GM12878 (cell line): Measurements from ENCODE around the gene TNFAIP3. TPM values are rescaled to one million over a fixed set of nuclear protein-coding genes. Genes with fewer than 3 reads are reported as not detected.

ENCODE experiments used
- ATAC-seq: fragments of 200-7000 bp; cut with Tn5 transposase; 3 replicates; pipeline ENCODE4 v1.9.1; 2020; ENCODE audit warnings: mild to moderate bottlenecking, moderate library complexity
- BruUV-seq: library from RNA; stranded (reverse); fragments of 400-500 nt; replicated peaks from 2 replicates; lab custom pipeline; 2021; lab: Mats Ljungman, UMichigan
- CTCF ChIA-PET: fragments of 300-600 bp; sonication (Branson Sonifier 250); formaldehyde crosslinking; extraction: SDS; loops from one replicate; lab custom pipeline; 2021; ENCODE audit warnings: inconsistent platforms; lab: Yijun Ruan, JAX
- POLR2A ChIA-PET: fragments of 350-600 bp; formaldehyde crosslinking; extraction: SDS; loops from one replicate; lab custom pipeline; 2021; ENCODE audit warnings: inconsistent platforms; lab: Charles Lee
- RAD21 ChIA-PET: fragments of 300-600 bp; sonication (Branson Sonifier 250); formaldehyde crosslinking; loops from one replicate; lab custom pipeline; 2023; ENCODE audit warnings: antibody characterized with exemption; ENCODE audit not compliant: unreplicated experiment; lab: Charles Lee
- SMC1A ChIA-PET: fragments of 300-600 bp; sonication (Branson Sonifier 250); formaldehyde crosslinking; loops from one replicate; lab custom pipeline; 2023; ENCODE audit not compliant: unreplicated experiment, uncharacterized antibody; lab: Charles Lee
- DNase-seq: peaks from one replicate; pipeline ENCODE4 v3.0.0-alpha.2; 2011; ENCODE audit warnings: low read depth, low spot score
- FAIRE-seq: peaks from 3 replicates; lab custom pipeline; 2011; peaks lifted over from hg19 to GRCh38; lab: Jason Lieb, UNC
- H2AFZ ChIP-seq: 2 replicates; pipeline ENCODE4 v1.6.0; 2011; ENCODE audit warnings: low read depth, low read length, control low read depth; ENCODE audit not compliant: control insufficient read depth
- H3K27ac ChIP-seq: 2 replicates; pipeline ENCODE4 v1.5.1; 2011; ENCODE audit warnings: control low read depth; ENCODE audit not compliant: control insufficient read depth, insufficient read depth
- H3K27me3 ChIP-seq, 2 experiments: replicated peaks in 1 of 2; 2 replicates each; pipeline versions ENCODE4 v1.6.0 to v1.6.1; 2011; ENCODE audit warnings: low read length in 1 of 2; ENCODE audit not compliant: control insufficient read depth in 2 of 2, insufficient read depth in 2 of 2
- H3K36me3 ChIP-seq, 2 experiments: 2 replicates each; pipeline ENCODE4 v1.5.1; 2011; ENCODE audit warnings: low read length in 1 of 2; ENCODE audit not compliant: control insufficient read depth in 2 of 2, insufficient read depth in 2 of 2
- H3K4me1 ChIP-seq: 2 replicates; pipeline ENCODE4 v1.6.1; 2011; ENCODE audit warnings: mild to moderate bottlenecking, low read length, moderate library complexity, mixed read lengths; ENCODE audit not compliant: control insufficient read depth, insufficient read depth
- H3K4me2 ChIP-seq: 2 replicates; pipeline ENCODE4 v1.6.0; 2011; ENCODE audit warnings: control low read depth; ENCODE audit not compliant: control insufficient read depth, insufficient read depth
- H3K4me3 ChIP-seq: fragments of 200-600 bp; sonication (generic); 2 replicates; pipeline ENCODE4 v1.5.1; 2016
- H3K79me2 ChIP-seq: 2 replicates; pipeline ENCODE4 v1.6.0; 2011; ENCODE audit warnings: low read length; ENCODE audit not compliant: control insufficient read depth, insufficient read depth
- H3K9ac ChIP-seq: 2 replicates; pipeline ENCODE4 v1.8.0; 2011; ENCODE audit warnings: low read length, control low read depth, mixed read lengths; ENCODE audit not compliant: control insufficient read depth, insufficient read depth
- H3K9me3 ChIP-seq: replicated peaks from 3 replicates; pipeline ENCODE4 v1.5.1; 2011; ENCODE audit warnings: mild to moderate bottlenecking, low read length; ENCODE audit not compliant: control insufficient read depth, insufficient read depth
- H4K20me1 ChIP-seq: 2 replicates; pipeline ENCODE4 v1.6.0; 2011; ENCODE audit not compliant: control insufficient read depth, insufficient read depth
- HSF1 ChIP-seq: fragments of 150-350 bp; IDR thresholded peaks from 2 replicates; pipeline ENCODE4 v1.6.1; 2014; ENCODE audit warnings: mild to moderate bottlenecking, low read depth, low read length
- SRF ChIP-seq, 2 experiments: IDR thresholded peaks; 2 replicates each; pipeline ENCODE4 v1.6.1; 2011; ENCODE audit warnings: low read depth in 2 of 2, low read length in 2 of 2, mild to moderate bottlenecking in 1 of 2, moderate library complexity in 1 of 2
- WGBS: methylation state at CpG from one replicate; pipeline ENCODE4 v1.1.6; 2016; ENCODE audit warnings: low lambda C conversion rate; ENCODE audit not compliant: insufficient replicate concordance, insufficient coverage; ENCODE audit errors: missing lambda C conversion rate; 5-methylcytosine and 5-hydroxymethylcytosine counted together
- in situ Hi-C: fragments of 300-500 bp; cut with MboI; formaldehyde crosslinking; loops from 9 replicates; pipeline ENCODE4 v1.14.3; 2018; ENCODE audit warnings: mixed read lengths
- intact Hi-C: fragments of 100-400 bp; cut with micrococcal nuclease; formaldehyde crosslinking; loops from one replicate; pipeline ENCODE4 v1.14.2; 2022; ENCODE audit not compliant: unreplicated experiment
- polyA plus RNA-seq, 11 experiments: library from polyadenylated mRNA; depleted of rRNA in 4 of 11; unstranded in 6 of 11; stranded (reverse) in 5 of 11; fragments of >200 nt; fragmentation: Nextera tagmentation in 4 of 11; fragmentation: Illumina TruSeq in 1 of 11; extraction: Ambion mirVana in 4 of 11; extraction: Trizol in 1 of 11; gene quantifications; 1 replicate in 1 of 11; 2 replicates in 10 of 11; pipeline versions ENCODE4 v1.2.1 to v1.2.3, GENCODE V29; 2011 to 2016; ENCODE audit warnings: inconsistent platforms in 2 of 11, missing spikeins in 2 of 11, low read depth in 1 of 11
- total RNA-seq, 4 experiments: library from RNA; depleted of rRNA in 3 of 4; stranded (reverse); fragments of >200 nt in 3 of 4; fragmentation: Illumina TruSeq in 1 of 4; extraction: Trizol in 1 of 4; gene quantifications; 2 replicates each; pipeline versions ENCODE4 v1.2.1 to v1.2.3, GENCODE V29; 2013 to 2021

TNFAIP3 gene
- total and polyA plus RNA-seq, 10 of the 15 experiments (the other 5 are each of a cell fraction or from before 2014, with no cell fraction given), result 18.0 to 350 (median 127) TPM

- Histone ChIP-seq H3K4me3 (no peak overlapping the region), H3K9ac (no peak overlapping the region), H2AFZ (no peak overlapping the region; the same call in 1 of the 2 replicates), H3K4me2 (no peak overlapping the region), H3K4me1 (peaks cover 18% of the 10 kb centered on the region), H3K9me3 (no peaks in the 10 kb centered on the region), H3K27ac (peak overlapping the region; percentile 95), H3K36me3 (no peaks in the 10 kb centered on the region), H3K79me2 (peaks cover 17% of the 10 kb centered on the region), H4K20me1 (no peaks in the 10 kb centered on the region), H3K27me3 (no peaks in the 10 kb centered on the region)
- in situ Hi-C loops (no loop called here), intact Hi-C loops (no loop called here)
- TF ChIP-seq HSF1, result peak; percentile 88
- TF ChIP-seq SRF (IDR thresholded peaks at IDR 0.05; ENCODE audit: low read depth in 2 of 2, low read length in 2 of 2), result no peak
- ChIA-PET RAD21 (interaction anchor here (1.0 to 3.5 kb wide), 5 partner anchors 9 to 37 kb away, joined by 4 to 28 read pairs (median 7); no protein-coding TSS in a partner anchor), POLR2A (interaction anchor here (0.9 to 1.6 kb wide), 5 partner anchors 10 to 73 kb away, joined by 3 to 5 read pairs (median 4); no protein-coding TSS in a partner anchor), CTCF (interaction anchor here (0.8 to 2.5 kb wide), 4 partner anchors 10 to 42 kb away, joined by 3 to 10 read pairs (median 3); no protein-coding TSS in a partner anchor), SMC1A (interaction anchor here (1.0 to 7.0 kb wide), 9 partner anchors 8 to 41 kb away, joined by 3 to 70 read pairs (median 6); no protein-coding TSS in a partner anchor)
- FAIRE-seq (no peak), DNase-seq (no peak), ATAC-seq (peak; percentile 18)
- WGBS, result 92% methylated on average over 7 of the region's 7 CpGs
- BruUV-seq, result no TSS peak
Measured at GRCh38 chr6:137903274-137903932, 36.3 kb downstream of the TNFAIP3 start.
